ENCODE data around the gene PCDH18.
"Not testable (repeated sequence)": the region's sequence is repeated elsewhere in the genome, so short reads cannot be mapped to it uniquely, and the experiment has no call there.

Gene PCDH18

GRCh38 chr4:137531986-137532868 is at the start of gene PCDH18:
Gene PCDH18 (minus strand): TSS chr4:137532494. CDS start chr4:137532088, 406 bp downstream.
- no peak for FAIRE-seq

- no peak for FAIRE-seq
Observed at GRCh38 chr4:137576446-137576845, 44.2 kb upstream of the PCDH18 start.

GRCh38 chr4:137572647-137573046 is 40.4 kb upstream of the PCDH18 start:
- no peak for FAIRE-seq

GRCh38 chr4:137572163-137572562 is 39.9 kb upstream of the PCDH18 start:
- no peak for FAIRE-seq

- no peak for FAIRE-seq
Observed at GRCh38 chr4:137559801-137560200, 27.5 kb upstream of the PCDH18 start.

- no peak for FAIRE-seq
Observed at GRCh38 chr4:137558951-137559350, 26.7 kb upstream of the PCDH18 start.

GRCh38 chr4:137545461-137545861 is 13.2 kb upstream of the PCDH18 start:
- FAIRE-seq = no peak

- no peak for FAIRE-seq
Observed at GRCh38 chr4:137543648-137544047, 11.4 kb upstream of the PCDH18 start.

GRCh38 chr4:137543198-137543597 is 10.9 kb upstream of the PCDH18 start:
- no peak for FAIRE-seq

- no peak for FAIRE-seq
Observed at GRCh38 chr4:137541876-137542646, 9.8 kb upstream of the PCDH18 start.

GRCh38 chr4:137541181-137541580 is 8.9 kb upstream of the PCDH18 start:
- FAIRE-seq = no peak

- FAIRE-seq = no peak
Observed at GRCh38 chr4:137540356-137540755, 8.1 kb upstream of the PCDH18 start.

- FAIRE-seq = no peak
Observed at GRCh38 chr4:137538526-137538925, 6.2 kb upstream of the PCDH18 start.

- FAIRE-seq = not testable (repeated sequence)
Observed at GRCh38 chr4:137537807-137538206, 5.5 kb upstream of the PCDH18 start.

- no peak for FAIRE-seq
Observed at GRCh38 chr4:137536789-137537561, 4.7 kb upstream of the PCDH18 start.

- FAIRE-seq = no peak
Observed at GRCh38 chr4:137535718-137536117, 3.4 kb upstream of the PCDH18 start.

- FAIRE-seq = no peak
Observed at GRCh38 chr4:137534516-137534915, 2.2 kb upstream of the PCDH18 start.

GRCh38 chr4:137533855-137534254 is 1.6 kb upstream of the PCDH18 start:
- no peak for FAIRE-seq

GRCh38 chr4:137532869-137533236 is 559 bp upstream of the PCDH18 start:
- no peak for FAIRE-seq

GRCh38 chr4:137531168-137531985 is 917 bp downstream of the PCDH18 start:
- FAIRE-seq = no peak

GRCh38 chr4:137530176-137530575 is 2.1 kb downstream of the PCDH18 start:
- FAIRE-seq = no peak

- FAIRE-seq = no peak
Observed at GRCh38 chr4:137529432-137529831, 2.9 kb downstream of the PCDH18 start.

Measured in TTC549 (cell line).